ENCODE results near the gene RIMBP3C.
"Not testable (repeated sequence)": the region's sequence is repeated elsewhere in the genome, so short reads cannot be mapped to it uniquely, and the experiment has no call there.

The RIMBP3C gene

GRCh38 chr22:21573750-21574494 is 22.7 kb upstream of the RIMBP3C start:
- no peak for DNase-seq

GRCh38 chr22:21573293-21573734 is 22.1 kb upstream of the RIMBP3C start:
- DNase-seq, result no peak

GRCh38 chr22:21571679-21572078 is 20.4 kb upstream of the RIMBP3C start:
- no peak for DNase-seq

GRCh38 chr22:21570398-21570797 is 19.1 kb upstream of the RIMBP3C start:
- DNase-seq, result no peak

GRCh38 chr22:21569459-21570170 is 18.4 kb upstream of the RIMBP3C start:
- DNase-seq, result no peak

GRCh38 chr22:21569076-21569427 is 17.8 kb upstream of the RIMBP3C start:
- DNase-seq, result not testable (repeated sequence)

- DNase-seq, result peak; percentile 23
These were observed 17.2 kb upstream of the RIMBP3C start for GRCh38 chr22:21568347-21569075.

GRCh38 chr22:21567456-21568346 is 16.4 kb upstream of the RIMBP3C start, which contains the start of gene UBE2L3:
TSS of gene UBE2L3 (plus strand) at chr22:21567714. CDS start at chr22:21567745, 31 bp downstream.
- DNase-seq, result peak; percentile 84

GRCh38 chr22:21564411-21564810 is 13.2 kb upstream of the RIMBP3C start:
- DNase-seq, result no peak

- no peak for DNase-seq
These were observed 12.7 kb upstream of the RIMBP3C start for GRCh38 chr22:21563912-21564311.

GRCh38 chr22:21560657-21561056 is 9.4 kb upstream of the RIMBP3C start:
- not testable (repeated sequence) for DNase-seq

- DNase-seq, result not testable (repeated sequence)
These were observed 8.3 kb upstream of the RIMBP3C start for GRCh38 chr22:21559345-21560125.

- DNase-seq, result not testable (repeated sequence)
These were observed 598 bp downstream of the RIMBP3C start for GRCh38 chr22:21550678-21551047.

- DNase-seq, result not testable (repeated sequence)
These were observed 1.1 kb downstream of the RIMBP3C start for GRCh38 chr22:21550008-21550677.

GRCh38 chr22:21549558-21549957 is 1.7 kb downstream of the RIMBP3C start:
- DNase-seq, result not testable (repeated sequence)

GRCh38 chr22:21544432-21545322 is 6.6 kb downstream of the RIMBP3C start:
- not testable (repeated sequence) for DNase-seq

GRCh38 chr22:21539862-21540261 is 11.4 kb downstream of the RIMBP3C start:
- DNase-seq, result not testable (repeated sequence)

GRCh38 chr22:21532863-21533648 is 18.2 kb downstream of the RIMBP3C start:
- not testable (repeated sequence) for DNase-seq

GRCh38 chr22:21531525-21531924 is 19.7 kb downstream of the RIMBP3C start:
- not testable (repeated sequence) for DNase-seq

Data from stimulated activated naive CD4-positive, alpha-beta T cell treated with Interleukin-2 at 50 U/mL for 16 hours (primary cell).